K562 (cell line): ENCODE data around the gene ZNF438. TPM values are rescaled to one million over a fixed set of nuclear protein-coding genes. Genes with fewer than 3 reads are reported as not detected.

Experiments
- CBX1 ChIP-seq: sonication (generic); IDR thresholded peaks from 2 replicates; pipeline ENCODE4 v1.6.1; 2016; ENCODE audit warnings: antibody characterized with exemption, low read depth, mild to moderate bottlenecking
- CBX3 ChIP-seq, 2 experiments: IDR thresholded peaks; 1 replicate in 1 of 2; 2 replicates in 1 of 2; pipeline ENCODE4 v1.6.1; 2012; ENCODE audit warnings: inconsistent platforms in 2 of 2, low read length in 2 of 2, borderline replicate concordance in 1 of 2, control low read depth in 1 of 2
- GTF2E2 ChIP-seq: fragments of 200-800 bp; sonication (Bioruptor generic); IDR thresholded peaks from 2 replicates; pipeline ENCODE4 v1.6.1; 2016; ENCODE audit warnings: missing genetic modification characterization, missing compliant biosample characterization
- HSF4 ChIP-seq: fragments of 250-450 bp; sonication (Bioruptor Pico); IDR thresholded peaks from 2 replicates; pipeline ENCODE4 v2.1.2; 2022; ENCODE audit warnings: mild to moderate bottlenecking, moderate library complexity, borderline replicate concordance
- MTF1 ChIP-seq: fragments of 250-450 bp; sonication (Bioruptor Pico); IDR thresholded peaks from 2 replicates; pipeline ENCODE4 v1.9.0; 2021; ENCODE audit warnings: moderate library complexity, mild to moderate bottlenecking, inconsistent platforms, borderline replicate concordance
- SMC3 ChIP-seq: conservative IDR thresholded peaks from 2 replicates; pipeline ENCODE4 v1.6.1; 2011; ENCODE audit warnings: low read depth, low read length, improper control_type of control experiment; ENCODE audit not compliant: insufficient read depth
- SRSF1 ChIP-seq: fragments of 200-400 bp; formaldehyde crosslinking; IDR thresholded peaks from 2 replicates; pipeline ENCODE4 v1.6.1; 2017; ENCODE audit warnings: mild to moderate bottlenecking, low read depth, low read length, moderate library complexity
- TBL1XR1 ChIP-seq, 2 experiments: IDR thresholded peaks; 2 replicates each; pipeline ENCODE4 v1.6.1; 2012; ENCODE audit warnings: improper control_type of control experiment in 2 of 2, low read length in 2 of 2, mild to moderate bottlenecking in 1 of 2
- TEAD2 ChIP-seq: fragments of 450-650 bp; IDR thresholded peaks from 2 replicates; pipeline ENCODE4 v1.6.1; 2016; ENCODE audit warnings: missing genetic modification characterization, control low read depth, missing compliant biosample characterization
- YBX1 ChIP-seq: fragments of 450-650 bp; IDR thresholded peaks from 2 replicates; pipeline ENCODE4 v1.7.1; 2016; ENCODE audit warnings: mild to moderate bottlenecking
- ZNF175 ChIP-seq: fragments of 200-800 bp; sonication (Bioruptor generic); IDR thresholded peaks from 2 replicates; pipeline ENCODE4 v1.6.1; 2016; ENCODE audit warnings: low read depth, mild to moderate bottlenecking, missing genetic modification characterization, missing compliant biosample characterization
- ZNF561 ChIP-seq: fragments of 450-650 bp; formaldehyde crosslinking; conservative IDR thresholded peaks from 2 replicates; pipeline ENCODE4 v1.4.0; 2020; ENCODE audit warnings: mild to moderate bottlenecking, moderate library complexity
- ZNF586 ChIP-seq: fragments of 450-650 bp; formaldehyde crosslinking; conservative IDR thresholded peaks from 2 replicates; pipeline ENCODE4 v1.4.0; 2020; ENCODE audit warnings: mild to moderate bottlenecking, moderate library complexity
- polyA plus RNA-seq, 8 experiments: library from polyadenylated mRNA; depleted of rRNA in 4 of 8; stranded (reverse) in 5 of 8; unstranded in 3 of 8; fragments of >200 nt; fragmentation: Nextera tagmentation in 2 of 8; fragmentation: Illumina TruSeq in 1 of 8; extraction: Ambion mirVana in 2 of 8; extraction: Trizol in 1 of 8; gene quantifications; 2 replicates each; pipeline versions ENCODE4 v1.2.1 to v1.2.3, GENCODE V29; 2011 to 2014; ENCODE audit warnings: inconsistent platforms in 1 of 8, missing spikeins in 1 of 8
- total RNA-seq, 7 experiments: library from RNA; depleted of rRNA in 6 of 7; stranded (reverse); fragments of >200 nt in 6 of 7; fragmentation: Illumina TruSeq in 2 of 7; extraction: Trizol in 2 of 7; gene quantifications; 2 replicates each; pipeline versions ENCODE4 v1.2.1 to v1.2.3, GENCODE V29; 2011 to 2021; ENCODE audit warnings: low replicate concordance in 1 of 7
- TF ChIP-seq, protein P1 (sequence below): fragments of 450-650 bp; formaldehyde crosslinking; IDR thresholded peaks from 2 replicates; pipeline ENCODE4 v1.4.0; 2020; ENCODE audit warnings: mild to moderate bottlenecking, moderate library complexity
- TF ChIP-seq, protein P2 (sequence below): sonication (generic); formaldehyde crosslinking; IDR thresholded peaks from 2 replicates; pipeline ENCODE4 v1.9.0; 2022; ENCODE audit warnings: mild to moderate bottlenecking, missing genetic modification reagents
- TF ChIP-seq, protein P3 (sequence below): fragments of 450-650 bp; IDR thresholded peaks from 2 replicates; pipeline ENCODE4 v1.6.1; 2016; ENCODE audit warnings: borderline replicate concordance

ZNF438 gene
- total and polyA plus RNA-seq, 9 of the 15 experiments (the other 6 are each of a cell fraction or from before 2014, with no cell fraction given): 0.45 to 1.5 (median 0.91) TPM

DNA sequence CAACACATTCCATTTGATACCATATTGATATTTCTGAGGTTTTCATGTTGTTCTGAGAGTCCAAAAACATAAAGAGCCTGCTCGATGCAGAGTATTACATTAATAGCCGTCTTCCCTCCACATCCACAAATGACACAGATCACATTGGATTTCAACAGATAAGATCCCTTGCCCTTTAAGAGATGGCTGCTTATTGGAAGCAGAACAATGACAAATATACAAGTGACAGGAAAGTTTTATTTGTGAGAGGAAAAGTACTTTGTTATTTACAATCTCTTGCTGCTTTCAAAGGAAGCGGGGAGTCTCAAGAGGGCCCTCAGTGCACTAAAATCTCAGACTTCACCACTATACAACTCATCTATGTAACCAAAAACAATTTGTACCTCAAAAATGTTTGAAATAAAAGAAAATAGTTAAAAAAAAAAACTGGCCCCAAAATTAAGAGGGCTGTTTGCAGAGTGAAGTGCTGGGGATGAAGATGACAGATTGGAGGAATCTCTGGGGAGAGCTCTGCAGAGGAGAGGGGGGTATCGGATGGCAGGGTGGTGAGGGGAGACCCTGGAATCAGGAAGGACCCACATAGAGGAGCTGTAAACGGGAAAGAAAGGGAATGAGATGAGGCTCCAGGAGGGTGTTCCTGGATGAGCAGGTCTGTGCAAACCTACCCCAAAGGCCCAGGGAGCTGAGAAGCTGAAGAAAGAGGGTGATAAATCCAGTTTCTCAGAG is 42.5 kb upstream of the ZNF438 start (continued):
- TF ChIP-seq, protein P1, sequence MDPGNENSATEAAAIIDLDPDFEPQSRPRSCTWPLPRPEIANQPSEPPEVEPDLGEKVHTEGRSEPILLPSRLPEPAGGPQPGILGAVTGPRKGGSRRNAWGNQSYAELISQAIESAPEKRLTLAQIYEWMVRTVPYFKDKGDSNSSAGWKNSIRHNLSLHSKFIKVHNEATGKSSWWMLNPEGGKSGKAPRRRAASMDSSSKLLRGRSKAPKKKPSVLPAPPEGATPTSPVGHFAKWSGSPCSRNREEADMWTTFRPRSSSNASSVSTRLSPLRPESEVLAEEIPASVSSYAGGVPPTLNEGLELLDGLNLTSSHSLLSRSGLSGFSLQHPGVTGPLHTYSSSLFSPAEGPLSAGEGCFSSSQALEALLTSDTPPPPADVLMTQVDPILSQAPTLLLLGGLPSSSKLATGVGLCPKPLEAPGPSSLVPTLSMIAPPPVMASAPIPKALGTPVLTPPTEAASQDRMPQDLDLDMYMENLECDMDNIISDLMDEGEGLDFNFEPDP (CRISPR knock-in tag): no peak
- TF ChIP-seq ZNF561 (CRISPR knock-in tag) (no peak), YBX1 (no peak), ZNF175 (CRISPR knock-in tag) (no peak), TEAD2 (tag) (no peak), CBX3 (IDR thresholded peaks at IDR 0.05; ENCODE audit: borderline replicate concordance in 1 of 2, low read length in 2 of 2) (no peak), ZNF586 (CRISPR knock-in tag) (no peak), GTF2E2 (tag) (no peak), SMC3 (no peak), SRSF1 (no peak), TBL1XR1 (IDR thresholded peaks at IDR 0.05; ENCODE audit: low read length in 2 of 2) (no peak), CBX1 (no peak), MTF1 (CRISPR knock-in tag) (no peak), HSF4 (CRISPR knock-in tag) (no peak)
- TF ChIP-seq, protein P2, sequence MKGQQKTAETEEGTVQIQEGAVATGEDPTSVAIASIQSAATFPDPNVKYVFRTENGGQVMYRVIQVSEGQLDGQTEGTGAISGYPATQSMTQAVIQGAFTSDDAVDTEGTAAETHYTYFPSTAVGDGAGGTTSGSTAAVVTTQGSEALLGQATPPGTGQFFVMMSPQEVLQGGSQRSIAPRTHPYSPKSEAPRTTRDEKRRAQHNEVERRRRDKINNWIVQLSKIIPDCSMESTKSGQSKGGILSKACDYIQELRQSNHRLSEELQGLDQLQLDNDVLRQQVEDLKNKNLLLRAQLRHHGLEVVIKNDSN (CRISPR knock-in tag): no peak
- TF ChIP-seq, protein P3, sequence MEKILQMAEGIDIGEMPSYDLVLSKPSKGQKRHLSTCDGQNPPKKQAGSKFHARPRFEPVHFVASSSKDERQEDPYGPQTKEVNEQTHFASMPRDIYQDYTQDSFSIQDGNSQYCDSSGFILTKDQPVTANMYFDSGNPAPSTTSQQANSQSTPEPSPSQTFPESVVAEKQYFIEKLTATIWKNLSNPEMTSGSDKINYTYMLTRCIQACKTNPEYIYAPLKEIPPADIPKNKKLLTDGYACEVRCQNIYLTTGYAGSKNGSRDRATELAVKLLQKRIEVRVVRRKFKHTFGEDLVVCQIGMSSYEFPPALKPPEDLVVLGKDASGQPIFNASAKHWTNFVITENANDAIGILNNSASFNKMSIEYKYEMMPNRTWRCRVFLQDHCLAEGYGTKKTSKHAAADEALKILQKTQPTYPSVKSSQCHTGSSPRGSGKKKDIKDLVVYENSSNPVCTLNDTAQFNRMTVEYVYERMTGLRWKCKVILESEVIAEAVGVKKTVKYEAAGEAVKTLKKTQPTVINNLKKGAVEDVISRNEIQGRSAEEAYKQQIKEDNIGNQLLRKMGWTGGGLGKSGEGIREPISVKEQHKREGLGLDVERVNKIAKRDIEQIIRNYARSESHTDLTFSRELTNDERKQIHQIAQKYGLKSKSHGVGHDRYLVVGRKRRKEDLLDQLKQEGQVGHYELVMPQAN: no peak
